Measurements from ENCODE around the gene CCAR1.
"Not testable (repeated sequence)": the region's sequence is repeated elsewhere in the genome, so short reads cannot be mapped to it uniquely, and the experiment has no call there.

CCAR1 gene

DNA sequence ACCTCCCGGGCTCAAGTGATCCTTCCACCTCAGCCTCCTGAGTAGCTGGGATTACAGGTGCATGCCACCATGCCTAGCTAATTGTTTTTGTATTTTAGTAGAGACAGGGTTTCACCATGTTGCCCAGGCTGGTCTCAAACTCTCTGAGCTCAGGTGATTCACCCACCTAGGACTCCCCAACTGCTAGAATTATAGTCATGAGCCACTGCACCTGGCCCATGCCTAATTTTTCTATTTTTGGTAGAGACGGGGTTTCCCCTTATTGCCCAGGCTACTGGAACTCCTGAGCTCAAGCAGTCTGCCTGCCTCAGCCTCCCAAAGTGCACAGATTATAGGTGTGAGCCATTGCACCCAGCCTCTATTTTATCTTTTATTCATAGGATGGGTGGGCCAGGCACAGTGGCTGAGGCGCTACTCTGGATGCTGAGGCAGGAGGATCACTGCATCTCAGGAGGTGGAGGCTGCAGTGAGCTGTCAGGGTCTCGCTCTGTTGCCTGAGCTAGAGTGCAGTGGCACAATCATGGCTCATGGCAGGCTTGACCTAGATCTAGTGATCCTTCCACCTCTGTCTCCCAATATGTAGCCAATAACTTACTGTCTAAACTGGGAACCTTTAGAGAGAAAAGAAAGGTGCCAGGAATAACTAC lies 75.0 kb downstream of the CCAR1 start:
- Histone ChIP-seq H3K9me3 (no peaks in the 10 kb centered on the region), H3K36me3 (peaks cover 45% of the 10 kb centered on the region), H3K4me1 (ENCODE audit: control insufficient read depth in 1 of 2, insufficient read depth in 1 of 2, low read depth in 1 of 2, low read length in 1 of 2) (no peaks in the 10 kb centered on the region), H3K27me3 (no peaks in the 10 kb centered on the region), H3K4me3 (ENCODE audit: low read depth in 1 of 2, low read length in 1 of 2) (no peak overlapping the region), H3K27ac (no peak overlapping the region)
- TF ChIP-seq, protein P1, sequence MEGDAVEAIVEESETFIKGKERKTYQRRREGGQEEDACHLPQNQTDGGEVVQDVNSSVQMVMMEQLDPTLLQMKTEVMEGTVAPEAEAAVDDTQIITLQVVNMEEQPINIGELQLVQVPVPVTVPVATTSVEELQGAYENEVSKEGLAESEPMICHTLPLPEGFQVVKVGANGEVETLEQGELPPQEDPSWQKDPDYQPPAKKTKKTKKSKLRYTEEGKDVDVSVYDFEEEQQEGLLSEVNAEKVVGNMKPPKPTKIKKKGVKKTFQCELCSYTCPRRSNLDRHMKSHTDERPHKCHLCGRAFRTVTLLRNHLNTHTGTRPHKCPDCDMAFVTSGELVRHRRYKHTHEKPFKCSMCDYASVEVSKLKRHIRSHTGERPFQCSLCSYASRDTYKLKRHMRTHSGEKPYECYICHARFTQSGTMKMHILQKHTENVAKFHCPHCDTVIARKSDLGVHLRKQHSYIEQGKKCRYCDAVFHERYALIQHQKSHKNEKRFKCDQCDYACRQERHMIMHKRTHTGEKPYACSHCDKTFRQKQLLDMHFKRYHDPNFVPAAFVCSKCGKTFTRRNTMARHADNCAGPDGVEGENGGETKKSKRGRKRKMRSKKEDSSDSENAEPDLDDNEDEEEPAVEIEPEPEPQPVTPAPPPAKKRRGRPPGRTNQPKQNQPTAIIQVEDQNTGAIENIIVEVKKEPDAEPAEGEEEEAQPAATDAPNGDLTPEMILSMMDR (IDR thresholded peaks at IDR 0.05) = no peak

DNA sequence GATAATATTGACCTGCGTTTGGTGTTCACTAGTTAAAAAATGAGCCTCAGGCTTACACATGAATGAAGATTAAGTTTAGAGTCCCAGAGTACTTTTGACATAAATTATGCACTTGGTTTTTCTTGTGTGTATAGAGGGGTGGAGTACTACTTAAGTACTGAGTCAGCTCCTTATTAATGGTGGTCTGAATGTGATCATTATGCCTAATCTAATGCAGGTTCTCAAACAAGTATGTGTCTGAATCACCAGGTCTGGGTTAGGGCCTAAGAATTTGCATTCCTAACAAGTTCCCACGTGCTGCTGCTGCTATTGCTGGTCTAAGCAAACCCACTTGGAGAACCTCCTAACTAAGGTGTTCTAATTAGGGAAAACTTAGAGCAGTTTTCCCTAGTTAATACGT lies 75.6 kb downstream of the CCAR1 start:
- no peaks in the 10 kb centered on the region for H3K9me3 ChIP-seq
- H3K4me3 ChIP-seq (ENCODE audit: low read depth in 1 of 2, low read length in 1 of 2) = no peak overlapping the region
- H3K36me3 ChIP-seq = peaks cover 39% of the 10 kb centered on the region
- H3K27ac ChIP-seq = no peak overlapping the region
- no peaks in the 10 kb centered on the region for H3K4me1 ChIP-seq (ENCODE audit: control insufficient read depth in 1 of 2, insufficient read depth in 1 of 2, low read depth in 1 of 2, low read length in 1 of 2)
- H3K27me3 ChIP-seq = no peaks in the 10 kb centered on the region
- TF ChIP-seq, protein P1 (IDR thresholded peaks at IDR 0.05) = no peak

DNA sequence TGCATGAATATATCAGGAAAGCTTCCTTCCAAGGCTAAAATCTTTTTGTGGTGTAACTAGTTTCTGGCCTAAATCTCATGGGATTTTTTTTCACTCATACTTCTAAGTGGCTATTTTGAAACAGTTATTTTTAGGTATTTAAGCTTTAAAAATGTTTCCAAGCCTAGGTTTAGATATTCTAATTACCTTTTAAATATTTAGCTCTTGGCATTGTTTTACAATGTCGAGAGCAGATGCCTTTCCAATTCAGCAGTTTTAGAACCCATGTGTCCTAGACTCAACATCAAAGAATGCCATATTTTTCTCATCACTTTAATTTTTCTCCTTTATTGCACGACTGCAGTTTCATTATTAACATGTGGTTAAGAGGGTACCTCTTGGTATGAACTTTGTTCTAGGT lies 79.2 kb downstream of the CCAR1 start:
- TF ChIP-seq, protein P1 (IDR thresholded peaks at IDR 0.05) = no peak
- Histone ChIP-seq H3K4me1 (ENCODE audit: control insufficient read depth in 1 of 2, insufficient read depth in 1 of 2, low read depth in 1 of 2, low read length in 1 of 2) (no peaks in the 10 kb centered on the region), H3K27me3 (no peaks in the 10 kb centered on the region), H3K9me3 (no peaks in the 10 kb centered on the region), H3K4me3 (ENCODE audit: low read depth in 1 of 2, low read length in 1 of 2) (no peak overlapping the region), H3K36me3 (peaks cover 12% of the 10 kb centered on the region), H3K27ac (no peak overlapping the region)

DNA sequence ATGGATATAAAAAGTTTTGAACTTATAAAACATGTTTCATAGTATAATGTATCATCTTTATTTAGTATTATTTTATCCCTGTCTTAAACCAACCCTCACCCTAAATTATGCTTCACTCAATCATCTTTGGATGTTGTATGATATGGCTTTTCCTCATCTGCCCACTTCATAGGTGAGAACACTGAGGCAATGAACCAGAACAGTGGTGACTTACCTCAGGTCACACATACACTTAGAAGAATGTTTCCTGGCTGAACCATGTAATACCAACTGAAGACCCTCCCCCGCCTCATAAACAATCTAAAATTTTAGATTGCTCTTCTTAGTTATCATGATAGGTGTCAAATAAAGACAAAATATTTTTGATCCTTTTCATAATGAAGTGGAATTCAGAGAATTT lies 83.7 kb downstream of the CCAR1 start:
- no peak overlapping the region for H3K27ac ChIP-seq
- no peak overlapping the region for H3K4me3 ChIP-seq (ENCODE audit: low read depth in 1 of 2, low read length in 1 of 2)
- no peaks in the 10 kb centered on the region for H3K4me1 ChIP-seq (ENCODE audit: control insufficient read depth in 1 of 2, insufficient read depth in 1 of 2, low read depth in 1 of 2, low read length in 1 of 2)
- H3K36me3 ChIP-seq = no peaks in the 10 kb centered on the region
- H3K27me3 ChIP-seq = no peaks in the 10 kb centered on the region
- TF ChIP-seq, protein P1 (IDR thresholded peaks at IDR 0.05) = no peak
- no peaks in the 10 kb centered on the region for H3K9me3 ChIP-seq

DNA sequence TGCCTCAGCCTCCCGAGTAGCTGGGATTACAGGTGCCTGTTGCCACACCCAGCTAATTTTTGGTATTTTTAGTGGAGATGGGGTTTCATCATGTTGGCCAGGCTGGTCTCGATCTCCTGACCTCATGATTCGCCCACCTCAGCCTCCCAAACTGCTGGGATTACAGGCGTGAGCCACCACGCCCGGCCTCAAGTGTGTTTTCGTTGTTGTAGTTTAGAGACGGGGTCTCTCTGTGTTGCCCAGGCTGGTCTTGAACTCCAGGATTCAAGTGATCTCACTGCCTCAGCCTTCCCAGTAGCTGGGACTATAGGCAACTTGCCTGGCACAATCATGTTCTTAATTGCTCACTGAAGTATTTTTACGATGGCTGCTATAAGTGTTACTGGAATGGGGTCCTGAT lies 89.8 kb downstream of the CCAR1 start:
- H3K4me1 ChIP-seq (ENCODE audit: control insufficient read depth in 1 of 2, insufficient read depth in 1 of 2, low read depth in 1 of 2, low read length in 1 of 2); H3K27me3 ChIP-seq; H3K36me3 ChIP-seq; H3K27ac ChIP-seq; H3K9me3 ChIP-seq; H3K4me3 ChIP-seq (ENCODE audit: low read depth in 1 of 2, low read length in 1 of 2): not testable (repeated sequence)

DNA sequence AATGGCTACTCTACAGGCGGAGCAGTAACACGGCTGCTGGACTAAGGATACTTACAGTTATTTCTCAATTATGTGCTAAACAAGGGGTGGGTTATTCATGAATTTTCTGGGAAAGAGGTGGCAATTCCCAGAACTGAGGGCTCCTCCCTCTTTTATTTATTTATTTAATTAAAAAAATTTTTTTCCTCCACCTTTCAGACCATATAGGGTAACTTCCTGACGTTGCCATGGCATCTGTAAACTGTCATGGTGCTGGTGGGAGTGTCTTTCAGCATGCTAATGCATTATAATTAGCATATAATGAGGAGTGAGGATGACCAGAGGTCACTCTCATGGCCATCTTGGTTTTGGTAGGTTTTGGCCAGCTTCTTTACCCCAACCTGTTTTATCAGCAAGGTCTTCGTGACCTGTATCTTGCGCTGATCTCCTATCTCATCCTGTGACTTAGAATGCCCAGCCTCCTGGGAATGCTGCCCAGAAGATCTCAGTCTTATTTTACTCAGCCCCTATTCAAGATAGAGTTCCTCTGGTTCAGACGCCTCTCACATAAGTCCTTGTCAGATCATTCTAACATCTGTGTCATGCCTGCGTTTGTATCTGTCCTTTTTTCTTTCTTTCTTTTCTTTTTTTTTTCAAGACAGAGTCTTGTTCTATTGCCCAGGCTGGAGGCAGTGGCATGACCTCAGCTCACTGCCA lies 90.4 kb downstream of the CCAR1 start:
- Histone ChIP-seq H3K4me3 (ENCODE audit: low read depth in 1 of 2, low read length in 1 of 2) (no peak overlapping the region), H3K36me3 (no peaks in the 10 kb centered on the region), H3K4me1 (ENCODE audit: control insufficient read depth in 1 of 2, insufficient read depth in 1 of 2, low read depth in 1 of 2, low read length in 1 of 2) (no peaks in the 10 kb centered on the region), H3K27ac (no peak overlapping the region), H3K27me3 (no peaks in the 10 kb centered on the region), H3K9me3 (no peaks in the 10 kb centered on the region)
- TF ChIP-seq, protein P1 (IDR thresholded peaks at IDR 0.05) = no peak
